Effector memory CD4-positive, alpha-beta T cell (primary cell): ENCODE measurements around the gene TLE6.

Experiments used
- DNase-seq, 3 donors: peaks; one replicate each; pipeline ENCODE4 v3.0.0-alpha.2; 2020
- H3K27ac ChIP-seq: 2 replicates; pipeline ENCODE4 v1.7.0; 2013; ENCODE audit warnings: mild to moderate bottlenecking, low read length, moderate library complexity; ENCODE audit not compliant: insufficient read depth, poor library complexity, severe bottlenecking
- H3K27me3 ChIP-seq: replicated peaks from 2 replicates; pipeline ENCODE4 v1.7.0; 2013; ENCODE audit warnings: mild to moderate bottlenecking, low read length; ENCODE audit not compliant: insufficient read depth, control insufficient read depth, poor library complexity, severe bottlenecking
- H3K36me3 ChIP-seq: 2 replicates; pipeline ENCODE4 v1.7.0; 2013; ENCODE audit warnings: mild to moderate bottlenecking, low read length, moderate library complexity; ENCODE audit not compliant: control insufficient read depth, insufficient read depth
- H3K4me1 ChIP-seq: 2 replicates; pipeline ENCODE4 v1.7.0; 2013; ENCODE audit warnings: low read length, mild to moderate bottlenecking; ENCODE audit not compliant: control insufficient read depth, insufficient read depth, poor library complexity, severe bottlenecking
- H3K4me3 ChIP-seq: 2 replicates; pipeline ENCODE4 v1.7.0; 2013; ENCODE audit warnings: low read length, low read depth, mild to moderate bottlenecking; ENCODE audit not compliant: insufficient read depth, poor library complexity, severe bottlenecking
- H3K9me3 ChIP-seq: 2 replicates; pipeline ENCODE4 v1.7.0; 2013; ENCODE audit warnings: mild to moderate bottlenecking, low read length, moderate library complexity; ENCODE audit not compliant: control insufficient read depth

Gene TLE6

GRCh38 chr19:3012621-3013262, 35.4 kb downstream of the TLE6 start:
- Histone ChIP-seq H3K4me1 (no peaks in the 10 kb centered on the region), H3K4me3 (no peak overlapping the region), H3K36me3 (peaks cover 8% of the 10 kb centered on the region), H3K9me3 (no peaks in the 10 kb centered on the region), H3K27me3 (no peaks in the 10 kb centered on the region), H3K27ac (no peak overlapping the region)
- no peak for DNase-seq

- Histone ChIP-seq H3K4me3 (no peak overlapping the region), H3K27ac (no peak overlapping the region), H3K36me3 (peaks cover 8% of the 10 kb centered on the region), H3K4me1 (no peaks in the 10 kb centered on the region), H3K27me3 (no peaks in the 10 kb centered on the region), H3K9me3 (no peaks in the 10 kb centered on the region)
- no peak for DNase-seq
Measured at GRCh38 chr19:3013263-3013725, 35.9 kb downstream of the TLE6 start.

GRCh38 chr19:3014135-3014534, 36.8 kb downstream of the TLE6 start:
- H3K4me3 ChIP-seq = no peak overlapping the region
- H3K4me1 ChIP-seq = no peaks in the 10 kb centered on the region
- DNase-seq = no peak
- H3K27ac ChIP-seq = no peak overlapping the region
- H3K36me3 ChIP-seq = peaks cover 8% of the 10 kb centered on the region
- H3K27me3 ChIP-seq = no peaks in the 10 kb centered on the region
- no peaks in the 10 kb centered on the region for H3K9me3 ChIP-seq

- Histone ChIP-seq H3K4me1 (no peaks in the 10 kb centered on the region), H3K36me3 (peaks cover 8% of the 10 kb centered on the region)
Measured at GRCh38 chr19:3015126-3016057, 38.0 kb downstream of the TLE6 start.

GRCh38 chr19:3017923-3018322, 40.6 kb downstream of the TLE6 start:
- Histone ChIP-seq H3K9me3 (no peaks in the 10 kb centered on the region), H3K27me3 (no peaks in the 10 kb centered on the region), H3K27ac (no peak overlapping the region), H3K4me1 (no peaks in the 10 kb centered on the region), H3K4me3 (no peak overlapping the region), H3K36me3 (peaks cover 2% of the 10 kb centered on the region)
- DNase-seq = no peak

More at GRCh38 chr19:3015126-3016057, 38.0 kb downstream of the TLE6 start:
- no peak overlapping the region for H3K4me3 ChIP-seq
- H3K27ac ChIP-seq = no peak overlapping the region
- no peak for DNase-seq
- no peaks in the 10 kb centered on the region for H3K27me3 ChIP-seq
- no peaks in the 10 kb centered on the region for H3K9me3 ChIP-seq

GRCh38 chr19:3019211-3019854, 42.0 kb downstream of the TLE6 start:
- no peak for DNase-seq
- H3K4me3 ChIP-seq = no peak overlapping the region
- no peak overlapping the region for H3K27ac ChIP-seq
- no peaks in the 10 kb centered on the region for H3K36me3 ChIP-seq
- H3K27me3 ChIP-seq = no peaks in the 10 kb centered on the region
- H3K9me3 ChIP-seq = no peaks in the 10 kb centered on the region
- H3K4me1 ChIP-seq = peaks cover 1% of the 10 kb centered on the region

GRCh38 chr19:3020321-3020960, 43.1 kb downstream of the TLE6 start:
- Histone ChIP-seq H3K4me1 (peaks cover 9% of the 10 kb centered on the region), H3K4me3 (no peak overlapping the region), H3K27ac (no peak overlapping the region), H3K27me3 (no peaks in the 10 kb centered on the region), H3K9me3 (no peaks in the 10 kb centered on the region), H3K36me3 (no peaks in the 10 kb centered on the region)
- no peak for DNase-seq

- H3K27me3 ChIP-seq = no peaks in the 10 kb centered on the region
- no peak overlapping the region for H3K4me3 ChIP-seq
- H3K4me1 ChIP-seq = peaks cover 21% of the 10 kb centered on the region
- H3K9me3 ChIP-seq = no peaks in the 10 kb centered on the region
- no peak overlapping the region for H3K27ac ChIP-seq
- H3K36me3 ChIP-seq = no peaks in the 10 kb centered on the region
- DNase-seq = no peak
Measured at GRCh38 chr19:3024509-3024869, 47.1 kb downstream of the TLE6 start.

- H3K4me1 ChIP-seq = peaks cover 24% of the 10 kb centered on the region
- H3K4me3 ChIP-seq = no peak overlapping the region
- H3K27ac ChIP-seq = no peak overlapping the region
- no peak for DNase-seq
- no peaks in the 10 kb centered on the region for H3K27me3 ChIP-seq
- no peaks in the 10 kb centered on the region for H3K9me3 ChIP-seq
- H3K36me3 ChIP-seq = no peaks in the 10 kb centered on the region
Measured at GRCh38 chr19:3024870-3025548, 47.6 kb downstream of the TLE6 start.
